Dermis microvascular lymphatic vessel endothelial cell (primary cell): ENCODE results near the gene SLC16A2. TPM values are rescaled to one million over a fixed set of nuclear protein-coding genes. Genes with fewer than 3 reads are reported as not detected.

ENCODE experiments used
- DNase-seq, 2 donors: peaks; one replicate each; pipeline versions ENCODE4 v3.0.0 to v3.0.0-alpha.2; 2010; ENCODE audit warnings: low read depth in 2 of 2
- total RNA-seq: library from RNA; depleted of rRNA; stranded (reverse); fragments of >200 nt; gene quantifications from 2 replicates; pipeline ENCODE4 v1.2.1, GENCODE V29; 2014

Gene SLC16A2
- total RNA-seq = 0.39 and 1.0 TPM in 2 replicates

GRCh38 chrX:74421036-74421739 is at the start of gene SLC16A2:
TSS of gene SLC16A2 (plus strand) at chrX:74421493. CDS start at chrX:74421638, 145 bp downstream.
- DNase-seq = peak in 1 of 2 donors; percentile 36

- DNase-seq = no peak
Observed at GRCh38 chrX:74372272-74372671, 49.0 kb upstream of the SLC16A2 start.

DNA sequence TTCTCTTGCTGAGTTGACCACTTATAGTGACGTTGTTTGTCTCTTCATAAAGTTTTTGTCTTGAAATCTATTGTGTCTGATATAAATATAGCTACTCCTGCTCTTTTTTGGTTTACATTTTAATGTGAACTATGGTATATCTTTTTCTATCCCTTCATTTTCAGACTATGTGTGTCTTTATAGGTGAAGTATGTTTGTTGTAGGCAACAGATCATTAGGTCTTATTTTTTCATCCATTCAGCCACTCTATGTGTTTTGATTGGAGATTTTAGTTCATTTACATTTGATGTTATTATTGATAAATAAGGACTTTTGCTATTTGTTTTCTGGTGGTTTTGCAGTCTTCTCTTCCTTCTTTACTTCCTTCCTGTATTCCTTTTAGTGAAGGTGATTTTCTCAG is 44.0 kb upstream of the SLC16A2 start:
- no peak for DNase-seq

DNA sequence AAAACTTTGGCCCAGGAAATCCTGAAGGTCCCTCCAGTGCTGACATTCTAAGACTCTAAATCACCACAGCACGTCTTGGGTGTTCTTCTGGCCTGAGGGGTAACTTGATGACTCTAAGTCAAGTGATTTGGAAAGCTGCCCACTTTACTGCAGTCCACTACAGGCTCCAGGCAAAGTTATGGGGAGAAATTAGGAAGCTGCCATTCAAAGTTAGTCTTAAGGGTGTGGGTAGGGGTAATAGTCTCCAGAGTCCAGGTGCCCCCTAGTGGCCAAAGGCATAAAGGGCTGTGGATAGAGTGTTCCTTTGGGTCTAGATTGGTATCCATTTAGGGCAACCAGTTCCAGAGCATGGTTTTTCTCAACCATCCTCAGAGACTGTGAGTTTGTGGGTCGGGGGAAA is 38.7 kb upstream of the SLC16A2 start:
- peak; percentile 17 to 35 for DNase-seq

GRCh38 chrX:74383611-74384010 is 37.7 kb upstream of the SLC16A2 start:
- peak; percentile 27 to 50 for DNase-seq

GRCh38 chrX:74389016-74389722 is 32.1 kb upstream of the SLC16A2 start:
- no peak for DNase-seq

GRCh38 chrX:74395556-74395955 is 25.7 kb upstream of the SLC16A2 start:
- no peak for DNase-seq

DNA sequence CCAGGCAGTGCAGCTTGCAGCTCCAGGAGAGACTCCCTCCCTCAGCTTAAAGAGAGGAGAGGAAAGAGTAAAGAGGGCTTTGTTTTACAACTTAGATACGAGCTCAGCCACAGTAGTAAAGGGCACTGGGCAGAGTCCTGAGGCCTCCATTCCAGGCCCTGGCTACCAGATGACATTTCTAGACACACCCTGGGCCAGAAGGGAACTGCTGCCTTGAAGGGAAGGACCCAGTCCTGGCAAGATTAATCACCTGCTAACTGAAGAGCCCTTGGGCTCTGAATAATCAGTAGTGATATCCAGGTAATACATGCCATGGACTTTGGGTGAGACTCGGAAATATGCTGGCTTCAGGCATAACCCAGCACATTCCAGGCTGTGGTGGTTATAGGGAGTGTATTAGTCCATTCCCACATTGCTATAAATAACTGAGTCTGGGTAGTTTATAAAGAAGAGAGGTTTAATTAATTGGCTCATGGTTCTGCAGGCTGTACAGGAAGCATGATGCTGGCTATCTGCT is 15.3 kb upstream of the SLC16A2 start:
- DNase-seq = no peak

DNA sequence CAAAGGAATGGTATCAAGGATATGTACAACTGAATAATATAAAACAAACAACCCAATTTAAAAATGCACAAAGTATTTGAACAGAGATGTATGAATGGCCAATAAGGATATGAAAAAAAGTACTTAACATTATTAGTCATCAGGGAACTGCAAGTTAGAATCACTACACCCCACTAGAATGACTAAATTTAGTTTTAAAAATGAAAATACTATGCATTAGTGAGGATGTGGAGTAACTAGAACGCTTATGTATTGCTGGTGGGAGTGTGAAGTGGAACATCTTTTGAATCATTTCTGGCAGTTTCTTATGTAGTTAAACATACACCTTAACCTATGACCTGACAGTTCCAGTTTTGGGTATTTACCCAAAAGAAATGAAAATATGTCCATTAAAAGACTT is 13.0 kb upstream of the SLC16A2 start:
- DNase-seq = no peak

DNA sequence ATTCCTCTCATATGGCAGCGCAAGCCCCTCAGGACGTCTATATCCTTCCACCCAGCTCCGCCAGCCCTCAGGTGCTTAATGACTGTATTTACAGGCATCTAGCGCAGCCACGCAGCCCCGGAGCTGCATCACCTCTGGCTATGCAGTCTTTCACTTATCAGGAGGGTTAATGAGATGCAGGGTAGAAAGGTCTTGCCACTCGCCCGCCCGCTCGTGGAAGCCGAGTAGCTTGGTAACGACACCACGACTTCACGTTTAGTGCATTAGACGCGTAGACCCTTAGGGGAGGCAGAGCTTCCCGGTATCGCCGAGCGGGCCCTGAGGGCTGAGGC is 1.5 kb upstream of the SLC16A2 start:
- no peak for DNase-seq

GRCh38 chrX:74420196-74421035 is 877 bp upstream of the SLC16A2 start:
- DNase-seq = peak in 1 of 2 donors; percentile 9

- no peak for DNase-seq
Observed at GRCh38 chrX:74421740-74422352, 553 bp downstream of the SLC16A2 start.

DNA sequence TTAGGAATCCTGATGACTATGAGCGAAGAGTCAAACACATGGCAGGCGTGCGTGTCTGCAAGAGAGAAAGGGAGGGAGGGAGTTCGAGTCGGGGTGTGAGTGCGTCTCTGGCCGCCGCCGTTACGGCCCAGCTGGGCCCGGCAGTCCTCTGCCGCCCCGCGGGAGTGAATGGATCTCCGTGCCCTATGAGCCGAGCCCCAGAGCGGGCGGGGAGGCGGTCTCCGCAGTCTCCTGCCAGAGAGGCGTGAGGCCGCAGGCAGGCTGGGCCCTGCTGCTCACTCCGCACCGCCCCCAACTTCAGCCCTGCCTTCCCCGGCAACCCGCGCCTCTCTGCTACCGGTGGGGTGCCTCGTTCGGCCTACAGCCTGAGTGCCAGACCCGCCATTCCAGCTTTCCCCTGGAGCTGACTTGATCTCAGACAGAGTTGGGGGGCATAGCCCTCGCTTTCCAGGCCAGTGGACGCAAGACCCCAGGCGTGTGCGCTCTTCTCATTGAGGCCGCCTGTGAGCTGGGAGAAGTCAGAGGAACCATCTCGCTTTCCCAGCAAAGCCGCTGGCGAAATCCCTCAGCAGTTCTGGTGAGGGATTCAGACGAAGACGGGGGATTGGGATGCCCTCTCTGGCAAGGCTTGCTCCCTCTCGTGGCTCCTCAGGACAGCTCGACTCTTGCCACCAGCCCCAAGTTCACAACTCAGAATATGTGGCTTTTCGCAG is 1.4 kb downstream of the SLC16A2 start:
- DNase-seq = peak in 1 of 2 donors; percentile 8

- no peak for DNase-seq
Observed at GRCh38 chrX:74423289-74423998, 2.2 kb downstream of the SLC16A2 start.

GRCh38 chrX:74426071-74426470 is 4.8 kb downstream of the SLC16A2 start:
- no peak for DNase-seq

DNA sequence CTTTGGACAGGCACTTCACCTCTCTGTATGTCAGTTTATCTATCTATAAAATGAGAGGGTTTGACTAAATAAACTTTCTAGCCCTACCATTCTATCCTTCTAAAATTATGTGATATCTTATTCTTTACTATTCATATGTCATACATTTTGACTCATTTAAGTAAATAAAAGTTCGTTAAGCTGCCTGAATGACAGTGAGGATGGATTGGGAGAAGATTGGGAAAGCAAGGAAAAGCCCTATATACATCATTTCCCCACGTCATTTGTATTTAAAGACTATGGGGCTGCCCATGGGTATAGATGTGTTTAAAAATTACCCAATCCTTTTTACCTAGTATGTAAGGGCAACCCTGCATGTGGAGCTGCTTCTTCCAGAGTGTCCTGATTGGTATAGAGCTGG is 5.3 kb downstream of the SLC16A2 start:
- DNase-seq = no peak

- no peak for DNase-seq
Observed at GRCh38 chrX:74431797-74432196, 10.5 kb downstream of the SLC16A2 start.

DNA sequence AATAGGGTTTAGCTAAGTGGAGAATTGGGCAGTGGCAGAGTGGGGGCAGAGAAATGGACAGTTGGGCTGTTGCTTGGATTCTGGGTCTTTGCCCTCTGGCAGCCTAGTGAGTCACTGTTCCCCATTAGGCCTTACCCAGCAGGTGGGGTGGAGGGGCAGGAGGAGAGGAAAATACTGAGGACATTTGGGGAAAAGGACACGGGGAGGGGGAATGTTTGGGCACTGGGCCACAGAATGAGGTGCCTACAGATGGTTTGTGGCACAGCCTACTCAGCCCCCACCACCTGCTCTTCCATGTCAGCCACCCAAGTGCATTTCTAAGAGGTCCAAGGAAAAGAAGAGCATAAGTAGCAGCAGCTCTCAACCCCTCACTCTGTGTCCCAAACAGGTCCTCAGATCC is 13.0 kb downstream of the SLC16A2 start:
- no peak for DNase-seq

- DNase-seq = no peak
Observed at GRCh38 chrX:74437530-74437929, 16.2 kb downstream of the SLC16A2 start.

- DNase-seq = no peak
Observed at GRCh38 chrX:74438764-74439163, 17.5 kb downstream of the SLC16A2 start.
